ENCODE results near the gene PHF12.

- TF ChIP-seq CTCF (IDR thresholded peaks at IDR 0.05; ENCODE audit: insufficient read depth, low read length, poor library complexity, severe bottlenecking), result no peak
- TF ChIP-seq EZH2phosphoT487 (conservative IDR thresholded peaks at IDR 0.05; ENCODE audit: low read length), result no peak
Observed at GRCh38 chr17:28951428-28951990, at the start of gene PHF12.
